HepG2 (cell line): ENCODE results near the gene RSAD1. TPM values are rescaled to one million over a fixed set of nuclear protein-coding genes. Genes with fewer than 3 reads are reported as not detected.
A peak's percentile ranks its signal among the peaks of the same experiment; 100 is the strongest.

ENCODE experiments used
- ATAC-seq: fragments of 200-7000 bp; cut with Tn5 transposase; 3 replicates; pipeline ENCODE4 v1.9.1; 2020; ENCODE audit warnings: mild to moderate bottlenecking, moderate library complexity
- BruUV-seq: library from RNA; stranded (reverse); fragments of 400-500 nt; replicated peaks from 2 replicates; lab custom pipeline; 2021; lab: Mats Ljungman, UMichigan
- CTCF ChIA-PET: fragments of 300-600 bp; formaldehyde crosslinking; extraction: SDS; loops from one replicate; lab custom pipeline; 2021; ENCODE audit warnings: low total read pairs, inconsistent platforms, low intra/inter-chr PET ratio; lab: Yijun Ruan, JAX
- POLR2A ChIA-PET: fragments of 350-600 bp; sonication (Branson Sonifier 250); formaldehyde crosslinking; loops from one replicate; lab custom pipeline; 2020; ENCODE audit warnings: antibody characterized with exemption, inconsistent platforms; lab: Yijun Ruan, JAX
- DNase-seq: peaks from one replicate; pipeline ENCODE4 v3.0.0-alpha.2; 2015; ENCODE audit warnings: low spot score
- FAIRE-seq: peaks from 3 replicates; lab custom pipeline; 2011; peaks lifted over from hg19 to GRCh38; lab: Jason Lieb, UNC
- H2AFZ ChIP-seq: one replicate; pipeline ENCODE4 v1.6.1; 2011; ENCODE audit warnings: low read length, inconsistent platforms
- H3K27ac ChIP-seq: fragments of 300-600 bp; 3 replicates; pipeline ENCODE4 v1.8.0; 2011; ENCODE audit warnings: mixed run types, mild to moderate bottlenecking, mixed read lengths, low read length, inconsistent platforms; ENCODE audit not compliant: insufficient read depth; ENCODE audit errors: extremely low read length
- H3K27me3 ChIP-seq, 2 experiments: fragments of 200-600 bp in 1 of 2; 2 replicates in 1 of 2; 3 replicates in 1 of 2; pipeline versions ENCODE4 v1.6.0 to v1.8.0; 2011; ENCODE audit warnings: low read length in 2 of 2, mild to moderate bottlenecking in 2 of 2, moderate library complexity in 2 of 2, inconsistent platforms in 1 of 2; ENCODE audit not compliant: insufficient read depth in 2 of 2, control insufficient read depth in 1 of 2
- H3K36me3 ChIP-seq, 2 experiments: fragments of 200-600 bp in 1 of 2; replicated peaks in 1 of 2; 2 replicates in 1 of 2; 3 replicates in 1 of 2; pipeline versions ENCODE4 v1.5.1 to v1.8.0; 2011; ENCODE audit warnings: low read length in 2 of 2, inconsistent platforms in 1 of 2; ENCODE audit not compliant: insufficient read depth in 2 of 2, control insufficient read depth in 1 of 2
- H3K4me1 ChIP-seq: 2 replicates; pipeline ENCODE4 v1.5.1; 2012; ENCODE audit warnings: low read length, inconsistent platforms; ENCODE audit not compliant: insufficient read depth
- H3K4me2 ChIP-seq: 2 replicates; pipeline ENCODE4 v1.6.0; 2011; ENCODE audit warnings: low read depth, low read length, inconsistent platforms
- H3K4me3 ChIP-seq, 3 experiments: fragments of 200-600 bp in 1 of 3; sonication (generic), shearing (Covaris generic) in 1 of 3; replicated peaks in 1 of 3; 2 replicates each; pipeline ENCODE4 v1.5.1; 2011 to 2016; ENCODE audit warnings: low read length in 3 of 3, inconsistent platforms in 2 of 3, low read depth in 2 of 3, mild to moderate bottlenecking in 2 of 3, control low read depth in 1 of 3, mixed read lengths in 1 of 3; ENCODE audit not compliant: insufficient read depth in 1 of 3
- H3K79me2 ChIP-seq: one replicate; pipeline ENCODE4 v1.6.1; 2011; ENCODE audit warnings: low read length, inconsistent platforms; ENCODE audit not compliant: insufficient read depth
- H3K9ac ChIP-seq: 2 replicates; pipeline ENCODE4 v1.6.0; 2011; ENCODE audit warnings: mild to moderate bottlenecking, low read depth, low read length, inconsistent platforms; ENCODE audit not compliant: insufficient read depth
- H3K9me3 ChIP-seq: 2 replicates; pipeline ENCODE4 v1.5.1; 2012; ENCODE audit warnings: mild to moderate bottlenecking, low read length
- H4K20me1 ChIP-seq: 2 replicates; pipeline ENCODE4 v1.6.0; 2011; ENCODE audit warnings: inconsistent platforms, mild to moderate bottlenecking, low read length, moderate library complexity; ENCODE audit not compliant: insufficient read depth
- FOXO1 ChIP-seq: sonication (generic); formaldehyde crosslinking; IDR thresholded peaks from 2 replicates; pipeline ENCODE4 v1.4.0; 2020; ENCODE audit warnings: missing genetic modification reagents
- HNRNPL ChIP-seq: fragments of 200-400 bp; formaldehyde crosslinking; IDR thresholded peaks from 2 replicates; pipeline ENCODE4 v1.6.1; 2017; ENCODE audit warnings: mild to moderate bottlenecking, low read depth, low read length
- JUNB ChIP-seq: sonication (generic); formaldehyde crosslinking; IDR thresholded peaks from 2 replicates; pipeline ENCODE4 v1.8.0; 2022; ENCODE audit warnings: missing genetic modification reagents, mild to moderate bottlenecking, borderline replicate concordance
- POLR2AphosphoS2 ChIP-seq: IDR thresholded peaks from 2 replicates; pipeline ENCODE4 v1.6.1; 2011; ENCODE audit warnings: low read depth, low read length, improper control_type of control experiment
- XBP1 ChIP-seq: sonication (generic); formaldehyde crosslinking; IDR thresholded peaks from 2 replicates; pipeline ENCODE4 v1.5.0; 2020; ENCODE audit warnings: missing genetic modification reagents
- ZNF547 ChIP-seq: sonication (generic); formaldehyde crosslinking; IDR thresholded peaks from 2 replicates; pipeline ENCODE4 v1.5.1; 2020; ENCODE audit warnings: mild to moderate bottlenecking, missing genetic modification reagents
- ZNF709 ChIP-seq: sonication (generic); formaldehyde crosslinking; IDR thresholded peaks from 2 replicates; pipeline ENCODE4 v1.5.0; 2020; ENCODE audit warnings: mild to moderate bottlenecking, missing genetic modification reagents
- ZNF780A ChIP-seq: sonication (generic); formaldehyde crosslinking; IDR thresholded peaks from 2 replicates; pipeline ENCODE4 v1.8.0; 2022; ENCODE audit warnings: mild to moderate bottlenecking, missing genetic modification reagents, moderate library complexity
- WGBS: methylation state at CpG from one replicate; pipeline ENCODE4 v1.1.6; 2017; ENCODE audit warnings: low lambda C conversion rate; 5-methylcytosine and 5-hydroxymethylcytosine counted together
- in situ Hi-C: cut with HindIII; loops from 2 replicates; pipeline ENCODE4 v1.10.0; 2017; ENCODE audit warnings: low pct_unique_long_range_greater_than_20kb; ENCODE audit not compliant: extremely low pct_ligation_motif_present
- intact Hi-C: fragments of 100-400 bp; cut with micrococcal nuclease; formaldehyde crosslinking; loops from one replicate; pipeline ENCODE4 v1.10.0; 2022; ENCODE audit not compliant: unreplicated experiment
- polyA plus RNA-seq, 8 experiments: library from polyadenylated mRNA; depleted of rRNA in 3 of 8; stranded (reverse) in 7 of 8; unstranded in 1 of 8; fragments of >200 nt; fragmentation: Illumina TruSeq in 4 of 8; extraction: Trizol in 4 of 8; gene quantifications; 2 replicates each; pipeline versions ENCODE4 v1.2.1 to v1.2.3, GENCODE V29; 2011 to 2016; ENCODE audit warnings: low read depth in 4 of 8, missing spikeins in 1 of 8, mixed read lengths in 1 of 8; ENCODE audit not compliant: insufficient read depth in 1 of 8
- total RNA-seq, 5 experiments: library from RNA; depleted of rRNA; stranded (reverse); fragments of >200 nt; fragmentation: Illumina TruSeq; extraction: Trizol; gene quantifications; 2 replicates each; pipeline ENCODE4 v1.2.3, GENCODE V29; 2016; ENCODE audit warnings: low read depth in 1 of 5
- TF ChIP-seq, protein P1 (sequence below): sonication (generic); formaldehyde crosslinking; IDR thresholded peaks from 2 replicates; pipeline ENCODE4 v1.5.0; 2020; ENCODE audit warnings: mild to moderate bottlenecking, missing genetic modification reagents, moderate library complexity
- TF ChIP-seq, protein P2 (sequence below): sonication (generic); formaldehyde crosslinking; IDR thresholded peaks from 2 replicates; pipeline ENCODE4 v1.8.0; 2023; ENCODE audit warnings: mild to moderate bottlenecking, missing genetic modification reagents

RSAD1 gene
- total and polyA plus RNA-seq, 2 of the 13 experiments (the other 11 are each of a cell fraction or from before 2014, with no cell fraction given) = 22.7 to 27.7 TPM

DNA sequence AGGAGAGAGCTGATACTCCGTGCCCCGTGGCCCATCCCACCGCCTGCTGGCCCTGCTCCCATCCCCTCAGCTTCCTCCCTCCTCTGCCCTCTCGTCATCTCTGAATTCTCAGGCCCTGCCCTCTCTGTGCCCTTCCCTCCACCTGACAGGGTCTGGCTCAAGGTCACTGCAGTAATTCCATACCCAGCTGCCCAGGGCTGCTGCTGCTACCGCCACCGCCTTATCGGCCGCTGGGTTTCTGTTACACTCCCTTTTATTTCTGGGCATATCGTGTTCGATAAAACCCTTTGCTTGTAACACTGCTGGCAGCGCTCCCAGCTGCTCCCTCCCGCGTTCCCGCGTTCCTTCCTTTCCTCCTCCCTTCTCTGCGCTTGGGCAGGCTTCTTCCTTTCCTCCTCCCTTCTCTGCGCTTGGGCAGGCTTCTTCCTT lies 55.1 kb downstream of the RSAD1 start:
- no peaks in the 10 kb centered on the region for H3K36me3 ChIP-seq
- ChIA-PET POLR2A (interaction anchor here (1.2 to 3.8 kb wide), 3 partner anchors 8 to 137 kb away, joined by 4 to 40 read pairs (median 14); partner anchors contain the start of gene LRRC59), CTCF (no interaction called here)
- DNase-seq (no peak), FAIRE-seq (no peak), ATAC-seq (peak; percentile 3; the same call in 2 of the 3 replicates)
- H2AFZ ChIP-seq = no peak overlapping the region
- BruUV-seq = no TSS peak
- H3K9ac ChIP-seq = no peak overlapping the region
- no peaks in the 10 kb centered on the region for H3K9me3 ChIP-seq
- H4K20me1 ChIP-seq = no peaks in the 10 kb centered on the region
- peaks cover 5 to 37% of the 10 kb centered on the region in 2 experiments; a peak in 4 of 5 replicates for H3K27me3 ChIP-seq
- no peak overlapping the region for H3K27ac ChIP-seq
- H3K4me2 ChIP-seq = peak overlapping the region; percentile 25; the same call in 1 of the 2 replicates
- in situ Hi-C loops = no loop called here
- intact Hi-C loops = no loop called here
- 47% methylated on average over 17 of the region's 17 CpGs for WGBS
- TF ChIP-seq, protein P1, sequence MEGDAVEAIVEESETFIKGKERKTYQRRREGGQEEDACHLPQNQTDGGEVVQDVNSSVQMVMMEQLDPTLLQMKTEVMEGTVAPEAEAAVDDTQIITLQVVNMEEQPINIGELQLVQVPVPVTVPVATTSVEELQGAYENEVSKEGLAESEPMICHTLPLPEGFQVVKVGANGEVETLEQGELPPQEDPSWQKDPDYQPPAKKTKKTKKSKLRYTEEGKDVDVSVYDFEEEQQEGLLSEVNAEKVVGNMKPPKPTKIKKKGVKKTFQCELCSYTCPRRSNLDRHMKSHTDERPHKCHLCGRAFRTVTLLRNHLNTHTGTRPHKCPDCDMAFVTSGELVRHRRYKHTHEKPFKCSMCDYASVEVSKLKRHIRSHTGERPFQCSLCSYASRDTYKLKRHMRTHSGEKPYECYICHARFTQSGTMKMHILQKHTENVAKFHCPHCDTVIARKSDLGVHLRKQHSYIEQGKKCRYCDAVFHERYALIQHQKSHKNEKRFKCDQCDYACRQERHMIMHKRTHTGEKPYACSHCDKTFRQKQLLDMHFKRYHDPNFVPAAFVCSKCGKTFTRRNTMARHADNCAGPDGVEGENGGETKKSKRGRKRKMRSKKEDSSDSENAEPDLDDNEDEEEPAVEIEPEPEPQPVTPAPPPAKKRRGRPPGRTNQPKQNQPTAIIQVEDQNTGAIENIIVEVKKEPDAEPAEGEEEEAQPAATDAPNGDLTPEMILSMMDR (CRISPR knock-in tag) = no peak
- TF ChIP-seq POLR2AphosphoS2 (no peak), ZNF709 (CRISPR knock-in tag) (no peak), FOXO1 (CRISPR knock-in tag) (0 out of 2 replicates have a peak, but pooled peaks have one; percentile 11), JUNB (CRISPR knock-in tag) (peak; percentile 11; the same call in 1 of the 2 replicates), ZNF547 (CRISPR knock-in tag) (0 out of 2 replicates have a peak, but pooled peaks have one; percentile 15), XBP1 (CRISPR knock-in tag) (no peak), HNRNPL (0 out of 2 replicates have a peak, but pooled peaks have one; percentile 5), ZNF780A (no peak)
- TF ChIP-seq, protein P2, sequence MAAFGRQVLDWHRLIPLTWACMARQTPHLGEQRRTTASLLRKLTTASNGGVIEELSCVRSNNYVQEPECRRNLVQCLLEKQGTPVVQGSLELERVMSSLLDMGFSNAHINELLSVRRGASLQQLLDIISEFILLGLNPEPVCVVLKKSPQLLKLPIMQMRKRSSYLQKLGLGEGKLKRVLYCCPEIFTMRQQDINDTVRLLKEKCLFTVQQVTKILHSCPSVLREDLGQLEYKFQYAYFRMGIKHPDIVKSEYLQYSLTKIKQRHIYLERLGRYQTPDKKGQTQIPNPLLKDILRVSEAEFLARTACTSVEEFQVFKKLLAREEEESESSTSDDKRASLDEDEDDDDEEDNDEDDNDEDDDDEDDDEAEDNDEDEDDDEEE (CRISPR knock-in tag) = peak; percentile 57; the same call in 1 of the 2 replicates
- TF ChIP-seq, all 625 proteins: peak for 5
- Histone ChIP-seq H3K4me1 (peaks cover 65% of the 10 kb centered on the region), H3K4me3 (no peak overlapping the region; a peak in 1 of 6 replicates), H3K79me2 (no peaks in the 10 kb centered on the region)
